Suppressor macrophage (primary cell): Measurements from ENCODE around the gene LAMC2.
A peak's percentile ranks its signal among the peaks of the same experiment; 100 is the strongest.

Experiments used
- DNase-seq, 4 experiments: peaks; one replicate each; pipeline ENCODE4 v3.0.0-alpha.2; 2020 to 2022

LAMC2 gene

DNA sequence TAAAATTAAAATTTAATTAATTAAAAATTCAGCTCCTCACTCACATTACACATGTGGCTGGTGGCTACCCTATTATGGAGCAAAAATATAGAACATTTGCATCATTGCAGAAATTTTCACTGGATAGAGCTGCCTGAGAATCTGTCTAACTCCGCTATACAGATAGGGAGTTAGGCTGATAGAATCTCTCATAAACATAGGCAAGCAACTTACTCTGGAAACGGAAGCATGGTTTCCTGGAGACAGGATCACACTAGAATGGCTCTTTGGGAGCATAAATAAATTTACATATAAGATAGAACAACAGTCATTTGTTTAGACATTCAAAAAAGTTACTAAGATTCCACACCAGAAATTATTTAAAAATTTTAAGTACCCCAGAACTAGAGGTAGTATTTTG, 12.2 kb upstream of the LAMC2 start:
- no peak for DNase-seq

DNA sequence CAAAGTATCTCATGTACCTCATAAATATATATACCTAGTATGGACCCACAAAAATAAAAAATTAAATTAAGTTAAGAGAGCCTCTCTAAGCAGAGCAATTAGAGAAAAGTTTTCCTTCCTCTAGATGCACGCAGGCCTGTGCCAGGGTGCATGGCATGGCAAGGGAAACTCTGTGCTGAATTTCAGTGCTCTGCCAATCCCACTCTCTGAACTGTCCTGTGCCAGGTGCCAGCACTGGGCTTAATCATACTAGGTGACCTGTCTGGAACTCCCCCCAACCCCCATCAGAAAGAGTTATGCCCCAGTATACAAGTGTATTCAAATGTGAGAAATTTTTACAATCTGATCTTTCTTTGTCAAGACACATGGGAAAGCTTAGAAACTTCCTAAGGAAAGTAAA, 10.4 kb upstream of the LAMC2 start:
- DNase-seq: no peak

DNA sequence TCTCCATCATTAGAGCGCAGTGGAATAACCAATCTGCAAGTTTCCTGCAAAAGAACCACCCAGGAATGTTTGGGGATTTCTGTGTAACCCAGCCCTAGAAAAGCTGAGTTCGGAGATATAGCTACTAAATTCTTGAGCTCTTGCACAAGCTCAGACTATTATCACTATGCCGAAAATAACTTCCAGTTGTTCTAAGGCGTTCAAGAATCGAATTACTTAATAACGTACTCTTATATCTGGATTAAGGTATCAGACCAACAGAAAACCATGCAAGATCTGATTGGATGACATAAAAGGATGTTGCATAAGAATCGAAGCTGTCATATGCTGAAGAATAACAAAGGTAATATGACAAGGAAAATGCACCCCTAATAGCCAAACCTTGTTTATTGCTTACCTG, 7.5 kb upstream of the LAMC2 start:
- DNase-seq: no peak

DNA sequence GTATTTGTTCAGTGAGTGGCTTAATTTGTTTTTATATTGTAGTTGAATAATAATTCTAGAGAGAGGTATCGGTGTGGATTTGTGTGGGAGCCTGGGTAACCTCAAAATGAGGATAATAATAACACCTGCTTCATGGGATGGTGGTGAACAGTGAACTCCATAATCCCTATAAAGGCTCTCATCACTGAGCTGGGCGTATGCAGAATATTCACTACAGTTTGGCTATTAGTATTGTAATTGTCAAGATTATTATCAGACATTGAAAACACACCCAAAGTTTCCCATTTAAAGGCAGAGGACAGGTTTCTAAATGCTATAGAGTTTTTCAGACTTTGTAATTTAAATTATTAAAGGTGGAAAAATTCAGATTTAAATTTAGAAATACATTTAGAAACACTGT, 7.0 kb upstream of the LAMC2 start:
- no peak for DNase-seq

DNA sequence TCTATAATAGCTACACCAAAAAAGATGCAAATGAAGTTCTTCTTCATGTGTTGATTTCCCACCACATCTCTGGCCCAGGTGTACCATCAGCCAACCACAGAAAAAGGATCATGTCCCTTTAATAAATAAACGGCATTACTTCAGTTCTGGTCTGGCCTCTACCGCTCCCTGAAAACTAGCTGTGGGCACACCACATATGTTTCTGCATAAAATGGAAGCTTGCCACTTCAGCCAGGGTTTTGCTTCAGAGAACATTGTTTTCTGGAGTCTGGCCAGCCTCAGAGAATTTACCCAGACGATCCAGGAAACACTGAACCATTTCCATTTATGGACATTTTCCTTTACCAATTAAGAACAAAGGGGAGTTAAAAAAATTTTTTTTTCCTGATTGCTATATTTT, 5.8 kb upstream of the LAMC2 start:
- no peak for DNase-seq

DNA sequence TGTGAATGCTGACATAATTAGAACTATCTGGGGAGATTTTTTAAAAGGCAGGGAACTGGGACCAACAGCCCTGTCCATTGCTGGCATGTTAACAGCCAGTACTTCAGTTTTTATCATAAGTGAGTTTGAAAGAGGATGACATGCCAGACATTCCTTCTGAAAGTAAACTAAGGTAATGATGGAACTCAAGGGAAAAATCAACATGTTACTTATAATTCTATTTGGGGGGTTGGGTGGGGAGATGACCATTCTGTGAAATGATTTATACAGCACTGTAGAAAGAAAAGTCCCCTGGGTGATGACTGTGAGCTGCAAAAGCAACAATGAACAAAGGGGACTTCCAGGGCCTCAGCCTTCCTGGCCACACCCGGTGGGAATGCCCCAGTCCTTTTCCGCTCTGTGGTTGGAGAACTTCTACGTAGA, 5.4 kb upstream of the LAMC2 start:
- DNase-seq: peak in 1 of 4 experiments; percentile 26

DNA sequence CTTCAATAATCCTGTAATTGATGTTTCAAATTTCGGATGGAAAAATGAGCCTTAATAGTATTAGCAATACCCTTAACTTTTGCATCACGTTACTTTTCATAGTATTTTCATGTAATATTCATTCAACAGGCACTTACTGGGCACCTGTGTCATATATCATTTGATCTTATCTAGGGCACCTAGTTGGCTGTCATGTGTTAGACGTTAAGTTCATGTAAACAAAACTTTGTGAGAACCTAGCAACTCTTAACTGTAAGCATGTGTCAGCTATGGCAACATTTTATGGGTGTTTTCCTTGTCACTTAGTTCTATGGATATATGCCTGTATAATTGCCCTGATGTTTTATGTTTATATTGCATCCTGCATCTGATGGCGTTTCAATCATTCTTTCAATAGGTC, 777 bp downstream of the LAMC2 start:
- DNase-seq: no peak

DNA sequence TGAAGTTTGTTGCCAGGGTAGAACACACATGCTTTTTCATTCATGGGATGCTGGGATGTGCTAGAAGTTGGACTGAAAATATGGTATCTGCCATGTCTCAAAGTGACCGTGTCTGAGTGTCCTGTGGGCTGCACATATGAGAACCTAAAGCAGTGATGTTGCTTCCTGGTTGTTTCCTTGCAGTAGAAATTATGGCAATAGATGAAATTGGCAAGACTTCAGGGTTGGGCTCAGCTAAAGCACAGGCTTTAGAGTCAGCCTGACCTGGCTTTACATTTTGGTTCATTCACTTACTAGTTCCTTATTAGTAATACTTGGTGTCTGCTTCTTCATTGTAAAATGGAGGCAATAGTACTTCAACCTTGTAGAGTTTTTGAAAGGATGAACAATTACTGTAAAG, 2.2 kb downstream of the LAMC2 start:
- DNase-seq: no peak

DNA sequence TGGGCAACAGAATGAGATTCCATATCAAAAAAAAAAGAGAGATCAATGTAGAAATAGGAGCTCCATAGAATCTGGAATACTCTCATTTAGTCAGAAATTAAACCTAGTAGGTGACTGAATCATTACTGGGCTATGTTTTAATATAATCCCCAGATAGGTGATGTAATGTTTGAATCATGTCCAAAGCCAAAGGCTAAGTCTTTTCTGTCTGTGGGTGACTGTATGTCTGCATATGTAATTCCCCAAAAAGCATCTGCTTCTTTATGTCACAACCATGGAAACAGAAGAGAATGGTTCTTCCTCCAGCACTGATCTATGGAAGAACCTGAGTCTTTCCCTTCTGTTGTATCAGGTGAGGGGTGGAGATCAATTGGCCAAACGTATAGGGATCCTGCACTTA, 5.8 kb downstream of the LAMC2 start:
- no peak for DNase-seq

DNA sequence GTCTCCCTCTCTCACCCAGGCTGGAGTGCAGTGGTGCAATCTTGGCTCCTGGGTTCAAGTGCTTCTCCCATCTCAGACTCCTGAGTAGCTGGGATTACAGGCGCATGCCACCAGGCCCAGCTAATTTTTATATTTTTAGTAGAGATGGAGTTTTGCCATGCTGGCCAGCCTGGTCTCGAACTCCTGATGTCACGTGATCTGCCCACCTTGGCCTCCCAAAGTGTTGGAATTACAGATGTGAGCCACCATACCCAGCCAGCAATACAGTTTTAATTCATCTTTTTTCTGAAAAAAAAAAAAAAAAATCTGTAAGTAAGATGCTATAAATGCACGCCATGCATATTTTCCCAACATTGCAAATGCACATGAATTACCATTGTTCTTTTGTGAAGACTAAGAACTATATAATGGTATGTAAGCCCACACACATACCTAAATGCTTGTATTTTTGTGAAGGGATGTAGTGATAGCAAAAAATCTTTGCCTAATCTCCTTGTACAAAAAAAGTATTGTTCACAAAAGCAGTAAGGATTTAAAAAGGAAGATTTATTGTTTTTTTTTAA, 8.0 kb downstream of the LAMC2 start:
- no peak for DNase-seq

DNA sequence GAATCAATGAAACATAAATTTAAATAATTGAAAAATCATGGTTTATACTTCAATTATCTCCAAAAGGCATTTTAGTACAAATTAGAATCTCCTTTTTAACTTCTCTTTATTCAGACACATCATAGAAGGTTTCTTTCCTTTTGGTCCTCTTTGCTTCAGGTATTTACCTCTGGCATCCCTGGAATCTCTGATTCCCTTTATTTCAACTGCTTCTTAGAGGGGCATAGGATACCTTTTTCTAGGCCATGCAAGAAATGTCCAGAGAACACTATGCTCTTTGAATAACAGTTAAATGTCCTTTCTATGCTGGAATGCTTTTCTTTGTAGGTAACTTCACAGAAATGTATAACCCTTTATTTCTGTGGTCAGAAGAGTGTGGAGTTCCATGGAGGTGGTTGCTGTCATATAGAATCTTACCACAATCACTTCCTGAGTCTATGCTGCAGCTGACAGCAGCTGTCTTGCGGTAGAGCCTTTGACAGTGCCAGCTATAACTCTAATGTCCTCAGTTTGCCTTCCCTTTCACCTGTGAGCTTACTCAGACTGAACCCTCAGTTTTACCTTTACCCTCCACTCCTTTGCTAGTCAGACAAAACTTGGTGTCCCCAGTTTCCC, 8.6 kb downstream of the LAMC2 start:
- DNase-seq: no peak

DNA sequence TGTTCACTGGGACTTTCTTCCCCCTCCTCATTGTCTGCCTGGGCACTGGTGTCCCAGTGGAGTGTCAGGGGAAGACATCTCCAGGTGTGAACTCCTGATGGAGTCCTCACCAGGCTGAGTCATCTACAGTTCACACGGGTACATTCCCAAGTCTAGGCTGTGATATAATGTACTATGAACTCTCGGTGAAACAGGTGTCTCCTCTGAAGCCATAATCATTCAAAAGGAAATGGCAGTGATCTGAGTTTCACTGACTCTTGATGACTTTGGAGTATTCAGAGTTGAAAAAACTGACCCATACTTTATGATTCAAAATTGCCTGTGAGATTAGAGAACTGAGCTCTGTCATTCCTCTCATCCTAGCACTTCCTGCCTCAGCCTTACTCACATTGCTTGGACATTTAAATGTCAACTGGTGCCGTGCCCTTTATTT, 9.1 kb downstream of the LAMC2 start:
- DNase-seq: no peak

DNA sequence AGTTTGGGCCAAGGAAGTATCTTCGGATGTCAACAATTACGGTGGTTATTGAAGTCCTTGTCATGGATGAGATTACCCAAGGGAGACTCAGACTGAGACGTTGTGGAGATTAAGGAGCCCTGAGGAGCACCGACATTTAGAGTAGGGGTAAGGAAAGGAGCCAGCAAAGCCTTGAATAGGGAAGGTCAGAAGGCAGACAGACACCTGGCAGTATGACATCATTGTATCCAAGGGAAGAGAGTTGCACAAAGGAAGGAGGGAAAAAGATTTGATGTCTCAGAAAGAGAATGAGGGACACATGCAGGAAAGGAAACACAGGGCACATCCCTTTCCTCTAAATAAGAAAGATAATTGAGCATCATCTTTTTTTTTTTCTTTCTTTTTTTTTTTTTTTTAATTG, 11.7 kb downstream of the LAMC2 start:
- DNase-seq: no peak

DNA sequence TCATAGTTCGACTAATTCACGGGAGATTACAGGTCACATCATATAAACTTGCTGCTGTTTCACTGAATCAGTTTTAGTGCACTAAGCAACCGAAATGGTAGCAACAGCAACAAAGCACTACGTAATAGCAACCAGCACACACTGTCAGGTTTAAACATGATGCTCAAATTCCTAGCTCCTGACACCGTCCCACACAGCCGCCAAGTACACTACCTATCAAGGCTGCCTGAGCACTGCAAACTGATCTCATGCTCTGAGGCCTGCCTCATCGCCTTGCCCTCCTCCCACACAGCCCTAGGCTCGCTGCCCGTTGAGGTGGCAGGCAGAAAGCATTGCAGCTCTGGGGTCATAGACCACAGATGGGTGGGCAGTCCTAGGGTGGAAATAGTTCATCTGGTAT, 12.4 kb downstream of the LAMC2 start:
- peak in 1 of 4 experiments; percentile 4 for DNase-seq

DNA sequence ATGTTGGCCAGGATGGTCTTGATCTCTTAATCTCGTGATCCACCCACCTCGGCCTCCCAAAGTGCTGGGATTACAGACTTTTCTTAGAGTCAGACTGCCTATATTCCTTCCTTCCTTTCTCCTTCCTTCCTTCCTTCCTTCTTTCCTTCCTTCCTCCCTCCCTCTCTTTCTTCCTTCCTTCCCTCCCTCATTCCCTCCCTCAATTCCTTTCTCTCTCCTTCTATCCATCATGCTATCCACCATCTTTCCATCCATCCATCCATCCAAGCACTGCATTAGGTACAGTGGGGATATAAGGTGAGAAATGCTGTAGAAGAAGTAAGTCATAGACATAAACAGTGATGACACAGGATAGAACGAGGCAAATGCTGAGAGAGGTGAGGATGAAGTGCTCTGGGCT, 13.2 kb downstream of the LAMC2 start:
- no peak for DNase-seq

DNA sequence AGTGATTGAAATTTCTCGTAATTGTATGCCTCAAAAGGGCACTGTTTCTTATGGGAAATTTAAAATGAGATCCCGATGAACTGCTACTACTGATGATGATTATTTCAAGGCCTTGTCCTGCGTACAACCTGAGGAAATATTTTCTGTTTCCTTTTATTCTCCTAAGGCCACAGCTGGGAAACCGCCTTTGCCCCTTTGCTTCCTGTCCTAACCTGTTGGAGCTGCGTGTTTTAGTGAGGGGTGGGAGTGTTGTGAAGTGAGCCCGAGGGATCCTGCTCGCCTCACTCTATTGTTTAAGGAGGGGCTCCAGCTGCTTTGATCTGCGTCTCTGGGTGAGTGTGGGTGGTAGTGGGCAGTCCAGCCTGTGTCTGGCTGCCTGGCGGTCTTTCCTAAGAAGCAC, 14.4 kb downstream of the LAMC2 start:
- no peak for DNase-seq

DNA sequence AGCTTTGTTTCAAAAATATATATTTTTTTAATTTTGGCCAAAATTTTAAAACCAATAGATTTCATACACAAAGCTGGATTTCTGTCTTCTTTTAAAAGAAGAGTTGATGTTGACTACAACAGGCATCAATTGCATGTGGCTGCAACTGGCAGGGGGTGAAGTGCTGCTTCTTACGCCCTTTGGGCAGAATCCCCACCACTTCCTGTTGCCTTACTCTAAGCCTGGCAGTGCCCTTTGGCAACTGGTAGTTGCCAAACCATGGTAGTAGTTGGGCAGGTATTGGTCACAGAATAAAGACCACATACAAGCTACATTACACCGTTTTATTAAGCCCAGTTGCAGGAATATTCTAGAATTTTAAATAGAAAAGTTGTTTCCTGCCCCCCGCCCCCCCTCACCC, 17.0 kb downstream of the LAMC2 start:
- no peak for DNase-seq

DNA sequence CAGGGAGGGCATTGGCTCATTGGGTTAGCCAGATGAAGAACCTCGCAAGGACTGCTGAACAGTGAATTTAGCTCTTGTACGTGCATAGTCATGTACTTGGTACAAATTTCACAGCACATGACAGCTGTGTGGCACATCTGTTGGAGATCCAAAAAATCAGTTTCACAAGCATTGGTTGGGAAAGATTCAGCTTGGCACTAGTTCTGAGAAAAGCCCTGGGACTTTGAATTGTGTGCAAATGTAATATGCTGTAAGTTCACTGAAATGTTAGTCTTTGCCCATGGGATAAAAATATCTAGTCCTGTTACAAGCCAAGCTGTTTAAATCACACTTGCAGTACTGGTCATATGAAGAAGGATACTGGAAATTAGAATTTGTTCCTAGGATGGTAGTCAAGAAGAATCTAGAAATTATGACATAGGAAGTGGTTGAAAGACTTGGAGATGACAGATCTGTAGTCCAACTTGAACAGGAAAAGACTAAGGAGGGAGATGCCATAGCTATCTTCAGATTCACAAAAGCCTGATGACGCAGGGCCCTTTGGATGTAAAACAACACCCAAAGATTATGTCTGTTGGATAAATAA, 19.2 kb downstream of the LAMC2 start:
- DNase-seq: no peak

DNA sequence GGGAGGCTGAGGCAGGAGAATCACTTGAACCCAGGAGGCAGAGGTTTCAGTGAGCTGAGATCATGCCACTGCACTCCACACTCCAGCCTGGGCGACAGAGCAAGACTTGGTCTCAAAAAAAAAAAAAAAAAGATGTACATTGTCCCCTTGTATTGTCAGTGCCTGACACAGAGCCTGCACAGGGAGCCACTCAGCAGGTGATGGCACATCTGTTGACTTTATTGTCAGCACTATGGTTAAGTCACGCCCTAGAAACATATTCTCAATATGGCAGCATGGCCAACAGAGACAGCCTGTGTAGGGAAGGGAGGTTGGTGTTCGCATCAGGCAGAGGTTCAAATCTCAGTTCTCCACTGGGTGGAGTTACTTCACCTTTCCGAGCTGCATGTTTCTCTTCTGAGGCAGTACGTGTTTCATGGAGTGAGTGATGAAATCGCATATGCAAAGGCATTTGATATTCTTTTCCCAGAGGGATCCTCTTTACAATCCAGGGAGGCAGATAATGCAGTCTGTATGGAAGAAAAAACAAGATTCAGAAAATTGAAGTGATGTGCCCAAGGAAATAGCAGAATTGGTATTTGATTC, 20.6 kb downstream of the LAMC2 start:
- DNase-seq: no peak

DNA sequence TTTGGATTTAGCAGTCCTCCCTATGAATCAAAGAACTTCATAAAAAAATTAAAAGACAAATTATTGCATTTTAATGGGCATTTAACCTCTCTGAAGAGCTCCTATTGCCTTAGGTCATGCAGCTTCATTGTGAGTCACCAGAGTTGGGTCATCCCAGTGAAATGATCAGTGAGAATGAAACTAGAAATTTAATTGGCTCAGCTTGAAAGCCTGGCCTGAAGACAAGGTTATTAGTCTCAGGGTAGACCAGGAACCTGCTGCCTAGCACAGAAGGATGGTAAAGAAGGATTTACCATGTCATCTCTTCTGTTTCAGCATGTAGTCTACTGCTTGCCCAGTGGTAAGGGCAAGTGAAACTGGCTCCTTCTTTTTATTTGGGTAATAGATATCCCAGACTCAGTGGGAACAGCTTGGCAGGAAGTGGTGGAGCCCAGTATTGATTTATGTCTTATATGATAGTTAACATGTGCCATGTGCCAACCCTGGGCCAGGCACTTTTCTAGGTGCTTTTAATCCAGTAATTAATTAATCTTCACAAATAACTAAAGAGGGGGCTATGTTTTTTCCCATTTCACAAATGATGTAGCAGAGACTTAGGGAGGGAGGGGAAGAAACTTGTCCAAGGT, 23.6 kb downstream of the LAMC2 start:
- peak; percentile 42 to 63 (median 56) for DNase-seq

DNA sequence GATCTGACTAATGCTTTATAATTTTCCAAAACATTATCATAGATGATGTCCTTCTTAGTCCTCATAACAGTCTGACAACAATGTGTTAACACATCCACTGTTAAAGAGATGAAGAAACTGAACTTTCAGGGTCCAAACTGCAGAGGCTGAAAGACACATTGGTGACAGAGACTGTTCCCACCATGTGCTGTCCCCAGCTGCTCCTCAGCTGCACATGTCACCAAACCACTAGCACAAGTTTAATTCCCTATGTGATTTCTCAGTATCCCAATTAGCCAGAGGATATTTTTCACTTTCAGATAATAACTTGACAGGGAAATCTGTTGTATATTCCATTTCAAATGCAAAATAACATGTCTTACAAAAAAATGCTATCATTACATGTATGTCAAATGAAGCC, 24.6 kb downstream of the LAMC2 start:
- no peak for DNase-seq

DNA sequence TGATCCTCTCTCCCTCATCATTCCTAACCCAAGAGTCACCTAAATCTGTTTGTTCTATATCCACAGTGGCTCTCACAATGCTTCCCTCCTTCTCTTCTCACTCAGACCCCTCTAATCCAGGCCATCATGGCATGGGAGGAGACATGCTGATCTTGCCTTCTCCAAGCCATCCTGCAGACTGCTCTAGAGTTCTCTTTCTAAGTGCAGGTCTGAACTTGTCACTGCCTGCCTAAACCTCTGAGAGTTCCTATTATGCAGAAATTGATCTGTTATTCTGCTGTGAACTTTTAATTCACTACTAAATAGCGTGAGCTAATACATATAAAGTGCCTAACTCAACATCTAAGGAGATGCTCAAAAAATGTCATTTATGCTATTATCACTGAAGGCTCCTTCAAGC, 26.8 kb downstream of the LAMC2 start:
- no peak for DNase-seq

DNA sequence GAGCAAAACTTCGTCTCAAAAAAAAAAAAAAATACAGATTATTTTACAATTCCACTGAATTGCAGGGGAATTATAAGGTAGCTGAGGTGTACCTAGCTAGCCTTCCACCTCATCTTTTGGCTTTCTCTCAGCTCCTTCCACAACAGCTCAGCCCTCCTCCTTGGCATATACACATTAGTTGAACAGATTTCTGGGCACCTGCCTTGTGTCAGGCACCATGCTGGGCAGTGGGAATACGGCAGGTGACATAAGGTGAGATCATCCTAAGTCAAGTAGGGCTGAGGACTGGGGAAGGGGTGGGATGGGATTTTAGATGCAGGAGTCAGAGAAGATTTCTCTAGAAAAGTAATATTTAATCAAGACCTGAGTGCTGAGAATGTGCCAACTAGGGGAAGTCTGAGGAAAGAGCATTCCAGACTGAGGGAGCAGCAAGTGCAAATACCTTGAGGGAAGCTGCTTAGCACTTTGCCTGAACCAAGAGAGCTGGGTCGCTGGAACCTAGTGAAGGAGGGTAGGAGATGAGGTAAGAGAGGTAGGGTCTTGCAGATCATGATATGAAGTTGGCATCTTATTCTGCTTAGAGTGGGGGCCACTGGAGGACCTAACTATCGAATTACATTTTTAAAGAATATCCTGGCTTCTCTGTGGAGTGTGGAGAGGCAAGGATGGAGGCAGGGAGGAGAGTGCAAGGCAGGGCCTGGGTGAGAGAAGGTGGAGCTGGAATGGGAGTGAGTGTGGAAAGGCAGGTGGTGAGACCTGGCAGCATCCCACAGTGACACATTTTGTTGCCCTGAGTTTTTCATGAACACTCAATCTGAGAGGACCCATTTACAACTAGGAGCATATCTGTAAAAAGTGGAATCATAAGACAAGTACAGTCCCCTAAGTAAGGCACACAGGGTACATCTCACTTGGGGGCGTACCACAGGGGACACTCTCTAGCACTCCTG, 28.2 kb downstream of the LAMC2 start:
- DNase-seq: no peak
